ENCODE measurements around the gene SOCS2.

DNA sequence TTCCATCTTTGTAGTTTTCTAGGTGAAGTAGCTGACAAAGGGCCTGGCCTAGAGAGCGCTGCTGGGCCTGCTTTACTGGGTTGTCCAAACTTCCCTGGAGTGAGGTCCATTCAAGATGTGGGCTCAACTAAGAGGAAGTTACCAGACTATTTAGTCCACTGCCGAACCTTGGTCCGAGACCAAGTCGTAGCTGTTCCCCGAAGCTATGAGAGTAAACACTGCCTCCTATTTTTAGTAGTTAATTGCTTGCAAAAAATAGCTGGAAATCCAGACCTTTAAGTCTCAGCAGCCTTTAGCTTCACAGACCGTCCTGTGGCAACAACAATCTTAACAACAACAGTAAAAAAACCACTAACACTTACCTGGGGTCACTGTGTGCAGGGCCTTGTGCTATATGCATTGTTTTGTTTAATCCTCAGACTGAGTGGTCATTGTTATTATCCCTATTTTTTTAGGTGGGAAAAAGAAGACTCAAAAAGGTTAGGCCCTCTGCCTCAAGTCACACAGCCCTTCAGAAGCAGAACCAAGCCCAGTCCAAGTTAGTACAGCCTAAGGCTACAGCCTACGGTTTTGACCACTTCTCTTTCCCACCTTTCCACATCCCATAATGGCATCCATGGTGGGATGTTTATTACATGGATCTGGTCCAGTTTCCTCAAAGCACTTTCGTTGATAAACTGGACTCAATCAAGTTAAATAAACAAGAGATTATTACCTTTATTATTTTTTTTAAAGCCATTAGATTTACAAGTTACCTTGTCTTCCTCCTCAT, 30.6 kb downstream of the SOCS2 start:
- TF ChIP-seq ZNF248 (tag by site-specific recombination; IDR thresholded peaks at IDR 0.05) = no peak
- TF ChIP-seq, protein P1, sequence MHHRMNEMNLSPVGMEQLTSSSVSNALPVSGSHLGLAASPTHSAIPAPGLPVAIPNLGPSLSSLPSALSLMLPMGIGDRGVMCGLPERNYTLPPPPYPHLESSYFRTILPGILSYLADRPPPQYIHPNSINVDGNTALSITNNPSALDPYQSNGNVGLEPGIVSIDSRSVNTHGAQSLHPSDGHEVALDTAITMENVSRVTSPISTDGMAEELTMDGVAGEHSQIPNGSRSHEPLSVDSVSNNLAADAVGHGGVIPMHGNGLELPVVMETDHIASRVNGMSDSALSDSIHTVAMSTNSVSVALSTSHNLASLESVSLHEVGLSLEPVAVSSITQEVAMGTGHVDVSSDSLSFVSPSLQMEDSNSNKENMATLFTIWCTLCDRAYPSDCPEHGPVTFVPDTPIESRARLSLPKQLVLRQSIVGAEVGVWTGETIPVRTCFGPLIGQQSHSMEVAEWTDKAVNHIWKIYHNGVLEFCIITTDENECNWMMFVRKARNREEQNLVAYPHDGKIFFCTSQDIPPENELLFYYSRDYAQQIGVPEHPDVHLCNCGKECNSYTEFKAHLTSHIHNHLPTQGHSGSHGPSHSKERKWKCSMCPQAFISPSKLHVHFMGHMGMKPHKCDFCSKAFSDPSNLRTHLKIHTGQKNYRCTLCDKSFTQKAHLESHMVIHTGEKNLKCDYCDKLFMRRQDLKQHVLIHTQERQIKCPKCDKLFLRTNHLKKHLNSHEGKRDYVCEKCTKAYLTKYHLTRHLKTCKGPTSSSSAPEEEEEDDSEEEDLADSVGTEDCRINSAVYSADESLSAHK (tag by site-specific recombination; IDR thresholded peaks at IDR 0.05) = no peak
- TF ChIP-seq, protein P2, sequence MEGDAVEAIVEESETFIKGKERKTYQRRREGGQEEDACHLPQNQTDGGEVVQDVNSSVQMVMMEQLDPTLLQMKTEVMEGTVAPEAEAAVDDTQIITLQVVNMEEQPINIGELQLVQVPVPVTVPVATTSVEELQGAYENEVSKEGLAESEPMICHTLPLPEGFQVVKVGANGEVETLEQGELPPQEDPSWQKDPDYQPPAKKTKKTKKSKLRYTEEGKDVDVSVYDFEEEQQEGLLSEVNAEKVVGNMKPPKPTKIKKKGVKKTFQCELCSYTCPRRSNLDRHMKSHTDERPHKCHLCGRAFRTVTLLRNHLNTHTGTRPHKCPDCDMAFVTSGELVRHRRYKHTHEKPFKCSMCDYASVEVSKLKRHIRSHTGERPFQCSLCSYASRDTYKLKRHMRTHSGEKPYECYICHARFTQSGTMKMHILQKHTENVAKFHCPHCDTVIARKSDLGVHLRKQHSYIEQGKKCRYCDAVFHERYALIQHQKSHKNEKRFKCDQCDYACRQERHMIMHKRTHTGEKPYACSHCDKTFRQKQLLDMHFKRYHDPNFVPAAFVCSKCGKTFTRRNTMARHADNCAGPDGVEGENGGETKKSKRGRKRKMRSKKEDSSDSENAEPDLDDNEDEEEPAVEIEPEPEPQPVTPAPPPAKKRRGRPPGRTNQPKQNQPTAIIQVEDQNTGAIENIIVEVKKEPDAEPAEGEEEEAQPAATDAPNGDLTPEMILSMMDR (tag by site-specific recombination; IDR thresholded peaks at IDR 0.05) = no peak
- TF ChIP-seq, protein P3, sequence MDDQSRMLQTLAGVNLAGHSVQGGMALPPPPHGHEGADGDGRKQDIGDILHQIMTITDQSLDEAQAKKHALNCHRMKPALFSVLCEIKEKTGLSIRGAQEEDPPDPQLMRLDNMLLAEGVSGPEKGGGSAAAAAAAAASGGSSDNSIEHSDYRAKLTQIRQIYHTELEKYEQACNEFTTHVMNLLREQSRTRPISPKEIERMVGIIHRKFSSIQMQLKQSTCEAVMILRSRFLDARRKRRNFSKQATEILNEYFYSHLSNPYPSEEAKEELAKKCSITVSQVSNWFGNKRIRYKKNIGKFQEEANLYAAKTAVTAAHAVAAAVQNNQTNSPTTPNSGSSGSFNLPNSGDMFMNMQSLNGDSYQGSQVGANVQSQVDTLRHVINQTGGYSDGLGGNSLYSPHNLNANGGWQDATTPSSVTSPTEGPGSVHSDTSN (CRISPR knock-in tag; IDR thresholded peaks at IDR 0.05) = no peak
